ENCODE data around the gene MRPL47.
"Not testable (repeated sequence)": the region's sequence is repeated elsewhere in the genome, so short reads cannot be mapped to it uniquely, and the experiment has no call there.

The MRPL47 gene

GRCh38 chr3:179604321-179605078, at the start of gene MRPL47, which contains the start of gene NDUFB5:
MRPL47 (minus strand) TSS chr3:179604638; CDS start chr3:179604624, 14 bp downstream.
NDUFB5 (plus strand) TSS chr3:179604794; CDS start chr3:179604816, 22 bp downstream.
- peak; percentile 94 for DNase-seq (ENCODE audit: low spot score)

GRCh38 chr3:179653096-179653797, 48.8 kb upstream of the MRPL47 start:
- peak; percentile 58 for DNase-seq (ENCODE audit: low spot score)

DNA sequence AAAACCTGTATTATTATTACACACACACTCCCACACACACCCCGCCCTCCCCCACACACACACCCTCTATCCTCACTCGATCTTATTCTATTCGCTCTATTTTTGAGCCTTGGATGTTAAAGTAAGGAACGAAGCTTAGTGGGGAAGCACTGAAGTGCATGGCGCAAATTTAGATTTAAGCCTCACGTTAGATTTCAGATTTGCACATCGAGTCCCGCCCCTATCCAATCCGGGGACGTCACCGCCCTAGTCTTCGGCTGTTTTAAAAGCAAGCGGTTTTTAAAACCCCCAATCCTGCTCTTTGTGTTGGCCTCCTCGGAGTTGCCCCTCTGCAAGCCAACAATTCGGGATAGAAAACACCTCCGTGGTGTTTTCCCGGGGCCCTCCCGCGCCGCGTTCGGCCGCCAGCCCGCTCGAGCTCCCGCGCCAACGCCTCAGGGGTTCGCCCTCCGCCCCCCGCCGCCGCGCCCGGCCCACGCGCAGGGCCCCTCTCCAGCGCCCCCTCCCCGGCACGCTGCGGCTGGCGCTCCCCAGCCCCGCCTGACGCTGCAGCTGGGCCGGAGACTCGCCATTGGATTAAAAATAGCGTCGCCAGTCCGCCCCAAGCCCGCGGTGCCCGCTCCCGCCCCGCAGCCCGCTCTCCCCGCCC, 48.1 kb upstream of the MRPL47 start, which contains the start of gene USP13:
TSS of gene USP13 (plus strand) at position 594 of the 649 bp plus-strand sequence. CDS start 186 bp downstream, outside the sequence.
- peak; percentile 60 for DNase-seq (ENCODE audit: low spot score)

DNA sequence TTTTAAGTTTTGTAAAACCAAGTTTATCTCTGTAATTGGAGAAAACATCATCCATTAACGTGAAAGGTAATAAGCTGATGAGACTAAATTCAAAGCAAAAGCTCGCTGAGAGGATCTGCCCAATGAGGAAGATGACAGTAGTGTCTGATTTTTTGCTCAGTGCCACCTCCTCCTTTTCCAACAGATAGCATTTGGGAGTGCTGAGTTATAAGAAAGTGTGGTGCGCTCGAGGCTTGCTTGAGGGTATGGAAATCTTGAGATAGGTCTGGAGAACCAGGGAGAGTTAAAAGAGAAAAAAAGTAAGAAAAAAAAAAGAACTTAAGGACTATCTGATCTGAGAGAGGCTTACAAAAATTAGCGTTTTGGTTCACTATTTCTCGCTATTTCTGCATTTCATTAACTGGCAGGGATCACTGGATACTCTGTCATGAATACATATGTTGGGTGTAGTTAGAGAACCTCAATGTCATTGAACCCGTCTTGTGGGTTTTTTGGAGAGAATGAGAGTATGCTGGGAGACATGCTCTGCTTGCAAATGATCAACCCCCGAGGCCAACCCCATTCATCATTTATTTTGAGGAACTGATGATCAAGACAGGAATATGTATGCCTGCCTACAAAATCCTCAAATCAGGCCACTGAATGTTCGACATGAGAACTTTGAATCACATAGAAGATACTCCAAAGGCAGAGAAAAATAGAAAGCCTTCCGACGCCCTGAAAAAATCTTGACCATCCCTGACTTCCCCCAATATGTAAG, 47.4 kb upstream of the MRPL47 start:
- no peak for DNase-seq (ENCODE audit: low spot score)

GRCh38 chr3:179646177-179646576, 41.7 kb upstream of the MRPL47 start:
- no peak for DNase-seq (ENCODE audit: low spot score)

DNA sequence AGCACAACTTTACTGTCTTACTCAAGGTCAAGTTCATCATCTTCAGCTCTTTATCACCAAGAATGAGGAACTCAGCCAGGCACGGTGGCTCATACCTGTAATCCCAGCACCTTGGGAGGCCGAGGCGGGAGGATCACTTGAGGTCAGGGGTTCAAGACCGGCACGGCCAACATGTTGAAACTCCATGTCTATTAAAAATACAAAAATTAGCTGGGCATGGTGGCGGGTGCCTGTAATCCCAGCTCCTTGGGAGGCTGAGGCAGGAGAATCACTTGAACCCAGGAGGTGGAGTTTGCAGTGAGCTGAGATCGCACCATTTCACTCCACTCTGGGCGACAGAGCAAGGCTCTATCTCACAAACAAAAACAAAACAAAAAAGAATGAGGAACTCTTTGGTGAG, 39.4 kb upstream of the MRPL47 start:
- not testable (repeated sequence) for DNase-seq (ENCODE audit: low spot score)

GRCh38 chr3:179642871-179643270, 38.4 kb upstream of the MRPL47 start:
- no peak for DNase-seq (ENCODE audit: low spot score)

DNA sequence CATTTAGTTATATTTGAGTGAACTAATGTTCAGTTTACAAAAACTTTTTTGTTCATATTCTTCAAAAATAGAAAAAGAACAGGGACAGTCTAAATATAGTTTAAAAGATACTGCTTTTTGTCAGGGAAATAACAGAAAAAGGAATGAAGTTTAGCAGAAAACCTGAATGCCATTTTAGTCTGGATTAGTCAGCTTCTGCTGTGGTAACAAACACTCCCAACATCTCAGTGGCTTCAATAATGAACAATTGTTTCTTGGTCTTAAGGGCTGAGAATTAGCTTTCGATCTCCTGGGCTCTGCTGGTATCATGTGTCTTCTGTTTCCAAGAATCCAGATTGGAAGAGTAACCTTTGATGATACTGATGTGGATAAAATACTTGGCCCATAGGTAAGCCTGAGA, 36.0 kb upstream of the MRPL47 start:
- no peak for DNase-seq (ENCODE audit: low spot score)

GRCh38 chr3:179630753-179631451, 26.5 kb upstream of the MRPL47 start:
- DNase-seq (ENCODE audit: low spot score) = no peak

- DNase-seq (ENCODE audit: low spot score) = no peak
These were observed 20.0 kb upstream of the MRPL47 start for GRCh38 chr3:179624451-179624850.

GRCh38 chr3:179622023-179622422, 17.6 kb upstream of the MRPL47 start:
- no peak for DNase-seq (ENCODE audit: low spot score)

DNA sequence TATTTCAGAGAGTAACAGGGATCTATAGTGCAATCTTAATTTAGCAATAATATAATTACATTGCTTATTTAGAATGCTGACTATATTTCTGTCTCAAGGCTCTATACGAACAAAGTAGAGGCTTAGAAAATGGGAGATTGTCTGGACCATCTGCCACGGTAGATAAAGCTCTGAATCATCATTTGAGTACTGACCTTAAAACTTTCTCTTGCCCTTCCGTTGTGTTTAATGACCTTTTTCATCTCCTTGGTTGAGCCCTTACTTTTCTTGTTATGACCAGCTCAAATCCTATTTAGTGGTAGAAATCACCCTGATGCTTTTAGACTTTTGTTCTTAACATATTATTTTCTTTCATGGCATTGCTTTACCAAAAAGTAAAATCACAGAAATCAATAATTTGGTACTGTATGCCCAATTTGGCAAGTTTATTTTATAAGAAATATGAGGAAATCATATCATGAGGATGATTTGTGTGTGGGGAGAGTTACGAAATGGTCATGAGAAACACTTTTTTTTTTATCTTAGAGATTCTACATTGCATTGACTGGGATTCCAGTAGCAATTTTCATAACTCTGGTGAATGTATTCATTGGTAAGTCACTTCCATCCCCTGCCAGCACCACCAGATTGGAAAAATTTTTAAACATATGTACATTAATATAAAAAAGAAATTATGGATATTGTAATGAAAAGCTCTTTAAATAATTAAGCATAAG, 11.2 kb upstream of the MRPL47 start:
- no peak for DNase-seq (ENCODE audit: low spot score)

GRCh38 chr3:179613807-179614206, 9.4 kb upstream of the MRPL47 start:
- DNase-seq (ENCODE audit: low spot score) = no peak

- no peak for DNase-seq (ENCODE audit: low spot score)
These were observed 5.6 kb upstream of the MRPL47 start for GRCh38 chr3:179610066-179610465.

GRCh38 chr3:179608931-179609720, 4.7 kb upstream of the MRPL47 start:
- DNase-seq (ENCODE audit: low spot score) = peak; percentile 55

GRCh38 chr3:179606534-179607085, 2.2 kb upstream of the MRPL47 start:
- no peak for DNase-seq (ENCODE audit: low spot score)

DNA sequence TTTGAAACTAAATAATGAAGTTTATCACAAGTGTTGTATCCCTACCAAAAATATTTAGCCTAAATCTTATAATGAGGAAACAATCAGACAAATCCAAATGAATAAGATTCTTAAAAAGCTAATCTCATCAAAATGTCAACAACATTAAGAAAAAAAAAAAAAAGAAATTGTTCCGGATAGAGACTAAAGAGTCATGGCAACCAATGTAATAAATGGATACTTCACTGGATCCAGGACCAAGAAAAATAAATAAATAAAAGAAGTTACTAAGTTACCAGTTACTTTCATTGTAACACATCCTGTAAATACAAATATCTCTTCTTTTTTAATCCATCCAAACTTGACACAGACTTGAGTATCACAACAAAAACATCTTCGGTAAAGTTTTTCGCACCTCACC, 607 bp downstream of the MRPL47 start:
- DNase-seq (ENCODE audit: low spot score) = no peak

DNA sequence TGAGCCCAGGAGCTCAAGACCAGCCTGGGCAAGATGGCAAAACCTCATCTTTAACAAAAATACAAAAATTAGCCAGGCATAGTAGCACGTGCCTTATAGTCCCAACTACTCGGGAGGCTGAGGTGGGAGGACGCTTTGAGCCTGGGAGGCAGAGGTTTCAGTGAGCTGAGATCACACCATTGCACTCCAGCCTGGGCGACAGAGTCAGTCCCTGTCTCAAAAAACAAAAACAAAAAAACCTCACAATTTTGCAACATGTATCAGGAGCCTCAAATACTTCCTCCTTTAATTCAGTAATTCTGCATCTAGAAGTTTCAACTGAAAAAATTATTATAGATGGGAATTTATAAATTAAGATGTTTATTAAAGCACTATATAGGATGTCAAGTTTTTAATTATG, 1.1 kb downstream of the MRPL47 start:
- no peak for DNase-seq (ENCODE audit: low spot score)

DNA sequence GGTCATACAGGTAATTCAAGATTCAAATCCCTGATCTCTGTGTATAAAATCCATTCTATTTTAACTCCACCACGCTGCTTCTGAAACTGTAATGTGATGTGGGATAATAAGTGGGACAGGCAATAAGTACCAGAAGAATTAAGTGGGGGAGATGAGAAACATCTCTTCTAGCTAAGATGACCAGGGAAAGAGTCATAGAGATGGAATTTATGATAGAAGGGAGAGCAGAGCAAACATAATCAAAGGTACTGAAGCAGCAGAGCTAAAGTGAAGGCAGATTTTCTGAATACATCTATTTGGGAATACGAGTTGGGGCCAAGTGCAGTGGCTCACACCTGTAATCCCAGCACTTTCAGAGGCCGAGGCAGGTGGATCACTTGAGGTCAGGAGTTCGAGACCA, 4.9 kb downstream of the MRPL47 start:
- no peak for DNase-seq (ENCODE audit: low spot score)

- DNase-seq (ENCODE audit: low spot score) = no peak
These were observed 13.1 kb downstream of the MRPL47 start for GRCh38 chr3:179591313-179591712.
